CD14-positive monocyte (primary cell): ENCODE results near the gene ACR. TPM values are rescaled to one million over a fixed set of nuclear protein-coding genes. Genes with fewer than 3 reads are reported as not detected.

Source experiments
- DNase-seq, 3 donors: peaks; one replicate each; pipeline ENCODE4 v3.0.0-alpha.2; 2011 to 2022
- H2AFZ ChIP-seq: 2 replicates; pipeline ENCODE4 v1.6.0; 2012; ENCODE audit warnings: mild to moderate bottlenecking, low read depth, low read length, inconsistent platforms; ENCODE audit not compliant: insufficient read depth, poor library complexity, severe bottlenecking
- H3K27ac ChIP-seq, 2 donors: 1 replicate in 1 of 2; 2 replicates in 1 of 2; pipeline ENCODE4 v1.5.1; 2012 to 2013; ENCODE audit warnings: low read length in 2 of 2, control low read depth in 1 of 2, inconsistent platforms in 1 of 2, low read depth in 1 of 2, mild to moderate bottlenecking in 1 of 2
- H3K27me3 ChIP-seq, 2 donors: one replicate each; pipeline versions ENCODE4 v1.6.0 to v1.6.1; 2011 to 2013; ENCODE audit warnings: low read length in 2 of 2; ENCODE audit not compliant: control insufficient read depth in 2 of 2, insufficient read depth in 2 of 2
- H3K36me3 ChIP-seq, 2 donors: replicated peaks in 1 of 2; 1 replicate in 1 of 2; 2 replicates in 1 of 2; pipeline versions ENCODE4 v1.5.1 to v1.6.1; 2012 to 2013; ENCODE audit warnings: low read length in 2 of 2, control low read depth in 1 of 2, inconsistent platforms in 1 of 2, mild to moderate bottlenecking in 1 of 2; ENCODE audit not compliant: insufficient read depth in 2 of 2, control insufficient read depth in 1 of 2
- H3K4me1 ChIP-seq, 2 donors: 1 replicate in 1 of 2; 2 replicates in 1 of 2; pipeline versions ENCODE4 v1.5.1 to v1.6.1; 2012 to 2013; ENCODE audit warnings: low read length in 2 of 2, control low read depth in 1 of 2, inconsistent platforms in 1 of 2, mild to moderate bottlenecking in 1 of 2, moderate library complexity in 1 of 2; ENCODE audit not compliant: insufficient read depth in 2 of 2, control insufficient read depth in 1 of 2
- H3K4me2 ChIP-seq: replicated peaks from 2 replicates; pipeline ENCODE3; 2012; ENCODE audit warnings: low read length, moderate library complexity, mild to moderate bottlenecking; ENCODE audit not compliant: poor library complexity, severe bottlenecking; ENCODE audit errors: extremely low read depth
- H3K4me3 ChIP-seq, 3 experiments: fragments of 200-600 bp in 1 of 3; sonication (generic) in 1 of 3; replicated peaks in 1 of 3; 1 replicate in 2 of 3; 2 replicates in 1 of 3; pipeline ENCODE4 v1.5.1; 2011 to 2013; ENCODE audit warnings: low read length in 3 of 3, mild to moderate bottlenecking in 3 of 3, control low read depth in 2 of 3, low read depth in 2 of 3, inconsistent platforms in 1 of 3, moderate library complexity in 1 of 3
- H3K79me2 ChIP-seq: 2 replicates; pipeline ENCODE4 v1.6.0; 2012; ENCODE audit warnings: mild to moderate bottlenecking, control low read depth, inconsistent platforms, low read length, moderate library complexity; ENCODE audit not compliant: insufficient read depth
- H3K9ac ChIP-seq: 2 replicates; pipeline ENCODE4 v1.6.0; 2017; ENCODE audit warnings: low read length, mild to moderate bottlenecking; ENCODE audit not compliant: insufficient read depth, poor library complexity, severe bottlenecking
- H3K9me3 ChIP-seq, 2 donors: replicated peaks in 1 of 2; 1 replicate in 1 of 2; 2 replicates in 1 of 2; pipeline versions ENCODE4 v1.5.1 to v1.6.1; 2012 to 2013; ENCODE audit warnings: low read length in 2 of 2, control low read depth in 1 of 2; ENCODE audit not compliant: control insufficient read depth in 1 of 2, insufficient read depth in 1 of 2
- H4K20me1 ChIP-seq: 2 replicates; pipeline ENCODE4 v1.6.0; 2012; ENCODE audit warnings: mild to moderate bottlenecking, low read length, control low read depth, moderate library complexity; ENCODE audit not compliant: insufficient read depth
- H3K27ac Mint-ChIP-seq, 7 donors: one replicate each; pipeline ENCODE4 v1.8.0; 2020; ENCODE audit warnings: mild to moderate bottlenecking in 7 of 7, mixed read lengths in 7 of 7, moderate library complexity in 6 of 7, inconsistent platforms in 2 of 7
- H3K27me3 Mint-ChIP-seq, 3 donors: one replicate each; pipeline ENCODE4 v1.8.0; 2021 to 2022; ENCODE audit warnings: low read depth in 3 of 3, mild to moderate bottlenecking in 3 of 3, mixed read lengths in 3 of 3, moderate library complexity in 3 of 3, inconsistent platforms in 1 of 3
- H3K36me3 Mint-ChIP-seq, 2 donors: one replicate each; pipeline ENCODE4 v1.8.0; 2020; ENCODE audit warnings: mixed read lengths in 2 of 2, inconsistent platforms in 1 of 2, mild to moderate bottlenecking in 1 of 2
- H3K4me1 Mint-ChIP-seq: one replicate; pipeline ENCODE4 v1.8.0; 2020; ENCODE audit warnings: mild to moderate bottlenecking, mixed read lengths
- H3K4me3 Mint-ChIP-seq, 2 donors: one replicate each; pipeline ENCODE4 v1.8.0; 2020; ENCODE audit warnings: mild to moderate bottlenecking in 2 of 2, mixed read lengths in 2 of 2, moderate library complexity in 1 of 2
- H3K9me3 Mint-ChIP-seq, 7 donors: one replicate each; pipeline ENCODE4 v1.8.0; 2020 to 2022; ENCODE audit warnings: mixed read lengths in 7 of 7, mild to moderate bottlenecking in 6 of 7, moderate library complexity in 6 of 7, inconsistent platforms in 2 of 7
- WGBS: methylation state at CpG from one replicate; pipeline ENCODE4 v1.1.5; 2013; ENCODE audit warnings: missing lambda C conversion rate; ENCODE audit not compliant: insufficient coverage; 5-methylcytosine and 5-hydroxymethylcytosine counted together
- intact Hi-C, 2 donors: fragments of 100-400 bp; cut with micrococcal nuclease; formaldehyde crosslinking; loops; one replicate each; pipeline versions ENCODE4 v1.15.0 to v1.15.1; 2023
- polyA plus RNA-seq, 3 donors: library from polyadenylated mRNA; depleted of rRNA in 1 of 3; unstranded in 2 of 3; stranded (reverse) in 1 of 3; fragments of 300-500 nt in 2 of 3; fragments of >200 nt in 1 of 3; fragmentation: Illumina TruSeq in 2 of 3; gene quantifications; 1 replicate in 2 of 3; 2 replicates in 1 of 3; pipeline ENCODE4 v1.2.3, GENCODE V29; 2012 to 2021
- TF ChIP-seq, protein P1 (sequence below): fragments of 200-600 bp; IDR thresholded peaks from one replicate; pipeline ENCODE4 v1.8.0; 2022; ENCODE audit warnings: antibody characterized with exemption, mild to moderate bottlenecking

ACR gene
- polyA plus RNA-seq, 3 donors: not detected

DNA sequence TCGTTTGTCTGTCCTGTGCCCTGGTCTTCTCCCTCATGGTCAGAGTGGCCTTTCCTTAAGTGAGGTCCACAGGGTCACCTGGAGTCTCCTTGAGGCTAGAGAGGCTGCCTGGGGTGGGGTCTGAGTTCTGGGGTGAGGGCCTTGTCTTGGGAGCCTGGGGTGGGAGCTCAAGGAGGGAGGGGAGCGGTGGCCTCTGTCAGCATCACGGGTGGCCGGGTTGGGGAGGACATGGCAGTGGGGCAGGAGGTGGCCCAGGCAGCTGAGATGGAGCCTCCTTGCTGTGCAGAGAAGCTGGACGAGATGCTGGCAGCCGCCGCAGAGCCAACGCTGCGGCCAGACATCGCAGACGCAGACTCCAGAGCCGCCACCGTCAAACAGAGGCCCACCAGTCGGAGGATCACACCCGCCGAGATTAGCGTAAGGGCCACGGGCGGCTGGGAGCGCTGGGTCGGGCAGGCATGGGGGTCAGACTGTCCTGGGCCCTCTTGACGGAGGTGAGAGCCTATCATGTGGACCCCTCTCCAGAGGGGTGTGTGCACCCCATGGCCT, 23.3 kb upstream of the ACR start:
- H2AFZ ChIP-seq: no peak overlapping the region
- Mint-ChIP-seq H3K4me3 (no peak overlapping the region), H3K4me1 (no peaks in the 10 kb centered on the region), H3K36me3 (no peaks in the 10 kb centered on the region), H3K27ac (no peak overlapping the region), H3K27me3 (peaks cover 0 to 1% (median 0%) of the 10 kb centered on the region in 3 donors), H3K9me3 (peaks cover 0 to 3% (median 0%) of the 10 kb centered on the region in 7 donors)
- H3K27ac ChIP-seq: no peak overlapping the region
- no peaks in the 10 kb centered on the region for H3K79me2 ChIP-seq
- H3K4me3 ChIP-seq: no peak overlapping the region
- TF ChIP-seq, protein P1, sequence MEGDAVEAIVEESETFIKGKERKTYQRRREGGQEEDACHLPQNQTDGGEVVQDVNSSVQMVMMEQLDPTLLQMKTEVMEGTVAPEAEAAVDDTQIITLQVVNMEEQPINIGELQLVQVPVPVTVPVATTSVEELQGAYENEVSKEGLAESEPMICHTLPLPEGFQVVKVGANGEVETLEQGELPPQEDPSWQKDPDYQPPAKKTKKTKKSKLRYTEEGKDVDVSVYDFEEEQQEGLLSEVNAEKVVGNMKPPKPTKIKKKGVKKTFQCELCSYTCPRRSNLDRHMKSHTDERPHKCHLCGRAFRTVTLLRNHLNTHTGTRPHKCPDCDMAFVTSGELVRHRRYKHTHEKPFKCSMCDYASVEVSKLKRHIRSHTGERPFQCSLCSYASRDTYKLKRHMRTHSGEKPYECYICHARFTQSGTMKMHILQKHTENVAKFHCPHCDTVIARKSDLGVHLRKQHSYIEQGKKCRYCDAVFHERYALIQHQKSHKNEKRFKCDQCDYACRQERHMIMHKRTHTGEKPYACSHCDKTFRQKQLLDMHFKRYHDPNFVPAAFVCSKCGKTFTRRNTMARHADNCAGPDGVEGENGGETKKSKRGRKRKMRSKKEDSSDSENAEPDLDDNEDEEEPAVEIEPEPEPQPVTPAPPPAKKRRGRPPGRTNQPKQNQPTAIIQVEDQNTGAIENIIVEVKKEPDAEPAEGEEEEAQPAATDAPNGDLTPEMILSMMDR: no peak
- H3K9ac ChIP-seq: no peak overlapping the region
- WGBS: 95% methylated on average over 22 of the region's 22 CpGs
- no peaks in the 10 kb centered on the region for H3K4me1 ChIP-seq
- no peaks in the 10 kb centered on the region for H3K27me3 ChIP-seq
- no peaks in the 10 kb centered on the region for H3K36me3 ChIP-seq
- no peaks in the 10 kb centered on the region for H3K9me3 ChIP-seq
- no peak overlapping the region for H3K4me2 ChIP-seq
- DNase-seq: no peak
- H4K20me1 ChIP-seq: no peaks in the 10 kb centered on the region
- intact Hi-C loops: no loop called here

DNA sequence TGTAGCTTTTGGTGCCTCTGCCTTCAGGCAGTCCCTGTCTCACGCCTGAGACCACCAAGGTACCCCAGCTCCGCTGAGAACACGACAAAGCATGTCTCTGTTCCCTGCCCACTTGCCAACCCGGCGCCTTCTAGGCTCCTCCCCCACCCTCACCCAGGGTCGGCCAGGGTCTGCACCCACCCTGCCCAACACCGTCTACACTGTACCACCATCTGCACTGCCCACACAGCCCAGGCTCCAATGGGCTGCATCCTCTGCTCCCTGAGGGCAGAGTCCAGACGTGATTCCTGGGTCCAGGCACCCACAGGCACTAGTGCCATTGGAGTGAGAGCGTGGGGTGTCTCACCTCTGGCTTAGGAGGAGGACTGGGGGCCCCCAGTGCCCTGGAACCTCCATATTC, 22.8 kb upstream of the ACR start:
- Histone ChIP-seq H3K27me3 (no peaks in the 10 kb centered on the region), H3K9me3 (no peaks in the 10 kb centered on the region), H3K79me2 (no peaks in the 10 kb centered on the region), H3K4me1 (no peaks in the 10 kb centered on the region), H3K36me3 (no peaks in the 10 kb centered on the region), H3K4me3 (no peak overlapping the region), H3K27ac (no peak overlapping the region), H2AFZ (no peak overlapping the region), H3K4me2 (no peak overlapping the region), H3K9ac (no peak overlapping the region), H4K20me1 (no peaks in the 10 kb centered on the region)
- TF ChIP-seq, protein P1: no peak
- Mint-ChIP-seq H3K4me1 (no peaks in the 10 kb centered on the region), H3K36me3 (no peaks in the 10 kb centered on the region), H3K27me3 (peaks cover 0 to 1% (median 0%) of the 10 kb centered on the region in 3 donors), H3K27ac (no peak overlapping the region), H3K4me3 (no peak overlapping the region), H3K9me3 (peaks cover 0 to 3% (median 0%) of the 10 kb centered on the region in 7 donors)
- WGBS: 88% methylated on average over 9 of the region's 9 CpGs
- no peak for DNase-seq
- intact Hi-C loops: no loop called here
